Mesothelial cell of epicardium (in vitro differentiated cells): Measurements from ENCODE around the gene CST1. TPM values are rescaled to one million over a fixed set of nuclear protein-coding genes. Genes with fewer than 3 reads are reported as not detected.
"Not testable (repeated sequence)": the region's sequence is repeated elsewhere in the genome, so short reads cannot be mapped to it uniquely, and the experiment has no call there.

Source experiments
- DNase-seq, 2 experiments: peaks; one replicate each; pipeline ENCODE4 v3.0.0; 2021; ENCODE audit warnings: low spot score in 2 of 2; ENCODE audit not compliant: unreplicated experiment in 2 of 2
- H3K27ac Mint-ChIP-seq: 2 replicates; pipeline ENCODE4 v1.8.0; 2021; ENCODE audit warnings: mixed read lengths
- H3K27me3 Mint-ChIP-seq: 2 replicates; pipeline ENCODE4 v1.8.0; 2021; ENCODE audit warnings: low read depth, mixed read lengths
- H3K36me3 Mint-ChIP-seq: 2 replicates; pipeline ENCODE4 v1.8.0; 2021; ENCODE audit warnings: mixed read lengths
- H3K4me1 Mint-ChIP-seq: 2 replicates; pipeline ENCODE4 v1.8.0; 2021; ENCODE audit warnings: mixed read lengths
- H3K4me3 Mint-ChIP-seq: 2 replicates; pipeline ENCODE4 v1.8.0; 2021; ENCODE audit warnings: mild to moderate bottlenecking, moderate library complexity, mixed read lengths
- H3K9me3 Mint-ChIP-seq: 2 replicates; pipeline ENCODE4 v1.8.0; 2021; ENCODE audit warnings: mixed read lengths
- CTCF ChIP-seq: fragments of 200-600 bp; sonication (generic); IDR thresholded peaks from one replicate; pipeline ENCODE4 v1.5.0; 2021; ENCODE audit warnings: antibody characterized with exemption; ENCODE audit not compliant: unreplicated experiment
- total RNA-seq: library from RNA; stranded (reverse); gene quantifications from 3 replicates; pipeline ENCODE4 v1.2.1, GENCODE V29; 2021

Gene CST1
- total RNA-seq, 1 donor from 2014 or later: not detected

DNA sequence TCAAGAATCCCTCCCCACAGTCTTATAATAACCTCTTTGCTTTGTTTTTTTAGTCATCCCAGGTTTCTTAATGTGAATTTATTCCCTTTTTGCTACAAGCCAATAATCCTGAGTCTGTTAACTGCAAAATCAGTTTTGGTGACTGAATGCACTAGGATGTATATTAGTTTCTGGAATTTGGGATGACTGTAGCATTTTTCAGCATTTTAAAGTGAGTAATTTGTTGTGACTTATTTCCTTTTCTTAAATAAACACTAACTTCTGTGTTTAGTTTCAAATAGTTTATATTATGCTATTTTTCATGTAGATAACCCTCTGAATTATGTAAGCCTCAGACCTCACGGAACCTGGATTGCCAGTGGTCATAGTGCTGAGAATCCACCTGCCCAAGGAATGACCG lies 5.5 kb downstream of the CST1 start:
- no peak for TF ChIP-seq CTCF
- H3K9me3 Mint-ChIP-seq: no peaks in the 10 kb centered on the region
- H3K4me1 Mint-ChIP-seq: no peaks in the 10 kb centered on the region
- peaks cover 3% of the 10 kb centered on the region for H3K27me3 Mint-ChIP-seq
- H3K36me3 Mint-ChIP-seq: no peaks in the 10 kb centered on the region
- no peak overlapping the region for H3K4me3 Mint-ChIP-seq
- DNase-seq: no peak
- no peak overlapping the region for H3K27ac Mint-ChIP-seq

- Mint-ChIP-seq H3K36me3 (no peaks in the 10 kb centered on the region), H3K4me1 (no peaks in the 10 kb centered on the region), H3K9me3 (no peaks in the 10 kb centered on the region), H3K4me3 (no peak overlapping the region), H3K27me3 (peaks cover 6% of the 10 kb centered on the region), H3K27ac (no peak overlapping the region)
- no peak for DNase-seq
- no peak for TF ChIP-seq CTCF
These were observed 5.9 kb downstream of the CST1 start for GRCh38 chr20:23744817-23745216.

DNA sequence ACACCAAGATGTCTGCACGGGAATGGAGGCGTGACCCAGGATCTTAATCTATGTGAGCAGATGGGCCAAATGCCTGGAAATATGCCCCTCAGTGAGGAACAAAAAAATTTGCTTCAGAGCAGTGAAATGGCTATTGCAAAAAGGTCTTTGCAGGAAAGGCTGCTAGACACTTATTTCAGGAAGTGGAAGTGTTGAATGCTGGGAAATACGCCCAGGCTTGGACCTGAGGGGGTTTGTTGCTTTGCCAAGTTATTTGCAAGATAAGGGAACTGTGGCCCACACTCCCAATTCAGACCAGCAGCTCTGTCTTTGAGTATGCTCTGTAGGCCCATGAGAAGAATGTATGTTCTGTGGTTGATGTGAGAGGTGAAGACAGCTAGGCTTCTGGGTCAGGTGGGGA lies 15.3 kb downstream of the CST1 start:
- peaks cover 27% of the 10 kb centered on the region for H3K27me3 Mint-ChIP-seq
- H3K27ac Mint-ChIP-seq, H3K9me3 Mint-ChIP-seq, DNase-seq, H3K4me3 Mint-ChIP-seq, H3K36me3 Mint-ChIP-seq, H3K4me1 Mint-ChIP-seq: not testable (repeated sequence)

GRCh38 chr20:23734949-23735348 lies 15.8 kb downstream of the CST1 start:
- H3K27me3 Mint-ChIP-seq: peaks cover 24% of the 10 kb centered on the region
- not testable (repeated sequence) for DNase-seq, H3K27ac Mint-ChIP-seq, H3K9me3 Mint-ChIP-seq, H3K36me3 Mint-ChIP-seq, H3K4me1 Mint-ChIP-seq, H3K4me3 Mint-ChIP-seq

- H3K4me3 Mint-ChIP-seq, H3K36me3 Mint-ChIP-seq, DNase-seq, H3K27ac Mint-ChIP-seq, H3K9me3 Mint-ChIP-seq, H3K4me1 Mint-ChIP-seq: not testable (repeated sequence)
- peaks cover 24% of the 10 kb centered on the region for H3K27me3 Mint-ChIP-seq
These were observed 16.3 kb downstream of the CST1 start for GRCh38 chr20:23734440-23734839.

DNA sequence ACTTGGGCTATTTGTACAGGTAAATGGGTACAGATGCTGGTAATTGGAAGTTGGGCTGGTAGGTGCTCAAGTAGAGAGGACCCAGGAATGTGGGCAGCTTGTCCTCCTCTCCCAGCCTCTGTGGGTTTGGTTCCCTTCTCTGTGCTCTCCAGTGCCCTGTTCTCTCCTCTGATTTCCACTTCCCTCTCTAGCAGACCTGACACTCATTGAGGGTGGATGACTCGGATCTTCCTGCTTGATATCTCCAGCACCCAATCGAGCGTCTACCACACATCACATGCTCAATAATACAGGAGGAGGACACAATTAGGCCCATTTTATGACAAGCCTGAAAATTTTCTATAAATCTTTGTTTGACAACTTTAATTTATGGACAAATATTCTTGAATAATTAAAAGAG lies 23.7 kb downstream of the CST1 start:
- no peak for TF ChIP-seq CTCF
- Mint-ChIP-seq H3K36me3 (no peaks in the 10 kb centered on the region), H3K27ac (no peak overlapping the region), H3K4me3 (no peak overlapping the region), H3K27me3 (peaks cover 22% of the 10 kb centered on the region), H3K4me1 (no peaks in the 10 kb centered on the region), H3K9me3 (no peaks in the 10 kb centered on the region)
- no peak for DNase-seq

- H3K9me3 Mint-ChIP-seq: no peaks in the 10 kb centered on the region
- no peaks in the 10 kb centered on the region for H3K4me1 Mint-ChIP-seq
- no peak overlapping the region for H3K27ac Mint-ChIP-seq
- DNase-seq: no peak
- H3K4me3 Mint-ChIP-seq: no peak overlapping the region
- H3K36me3 Mint-ChIP-seq: no peaks in the 10 kb centered on the region
- peaks cover 15% of the 10 kb centered on the region for H3K27me3 Mint-ChIP-seq
- no peak for TF ChIP-seq CTCF
These were observed 25.6 kb downstream of the CST1 start for GRCh38 chr20:23725102-23725501.
